Measurements from ENCODE around the gene PSMA2. TPM values are rescaled to one million over a fixed set of nuclear protein-coding genes. Genes with fewer than 3 reads are reported as not detected.

The PSMA2 gene
- total RNA-seq, 1 donor from 2014 or later, result 46.9 TPM

GRCh38 chr7:42869131-42870020, 62.6 kb downstream of the PSMA2 start:
- Histone ChIP-seq H3K4me3 (no peak overlapping the region), H3K36me3 (no peaks in the 10 kb centered on the region), H3K27ac (no peak overlapping the region), H3K4me1 (no peaks in the 10 kb centered on the region), H3K27me3 (no peaks in the 10 kb centered on the region), H3K9me3 (no peaks in the 10 kb centered on the region)
- no peak for DNase-seq (ENCODE audit: extremely low spot score in 2 of 2)
- TF ChIP-seq POLR2A (IDR thresholded peaks at IDR 0.05) (no peak), POLR2AphosphoS5 (IDR thresholded peaks at IDR 0.05; ENCODE audit: insufficient read depth in 1 of 2, low read depth in 1 of 2) (no peak), CTCF (IDR thresholded peaks at IDR 0.05) (no peak)
- intact Hi-C loops (cut with DNase I), result no loop called here

GRCh38 chr7:42868480-42868879, 63.5 kb downstream of the PSMA2 start:
- no peaks in the 10 kb centered on the region for H3K9me3 ChIP-seq
- H3K4me3 ChIP-seq, result no peak overlapping the region
- TF ChIP-seq CTCF (IDR thresholded peaks at IDR 0.05) (no peak), POLR2A (IDR thresholded peaks at IDR 0.05) (no peak), POLR2AphosphoS5 (IDR thresholded peaks at IDR 0.05; ENCODE audit: insufficient read depth in 1 of 2, low read depth in 1 of 2) (no peak)
- H3K27ac ChIP-seq, result no peak overlapping the region
- H3K27me3 ChIP-seq, result no peaks in the 10 kb centered on the region
- intact Hi-C loops (cut with DNase I), result no loop called here
- no peak for DNase-seq (ENCODE audit: extremely low spot score in 2 of 2)
- no peaks in the 10 kb centered on the region for H3K36me3 ChIP-seq
- no peaks in the 10 kb centered on the region for H3K4me1 ChIP-seq

Other genes starting within 250 kb of the PSMA2 start
- 5.4 TPM for gene C7orf25, start 20.1 kb downstream of the PSMA2 start, total RNA-seq
- 33.9 TPM for gene MRPL32, start 202 bp upstream of the PSMA2 start, total RNA-seq
- 2.5 TPM for gene HECW1, start 180.5 kb upstream of the PSMA2 start, total RNA-seq